Parathyroid adenoma (tissue), 2 donors: ENCODE measurements around the gene AXIN2.

Source experiments
- H2AFZ ChIP-seq: fragments of 300-600 bp; sonication (generic); one replicate; pipeline ENCODE4 v1.7.0; 2017; ENCODE audit warnings: antibody characterized with exemption, mild to moderate bottlenecking
- H3K27ac ChIP-seq: fragments of 300-600 bp; sonication (generic); one replicate; pipeline ENCODE4 v1.7.0; 2017
- H3K27me3 ChIP-seq: fragments of 300-600 bp; sonication (generic); one replicate; pipeline ENCODE4 v1.7.0; 2017; ENCODE audit warnings: low read length; ENCODE audit not compliant: control insufficient read depth, insufficient read depth
- H3K36me3 ChIP-seq: fragments of 300-600 bp; sonication (generic); one replicate; pipeline ENCODE4 v1.7.0; 2017; ENCODE audit warnings: low read length; ENCODE audit not compliant: control insufficient read depth, insufficient read depth
- H3K4me1 ChIP-seq: fragments of 300-600 bp; sonication (generic); one replicate; pipeline ENCODE4 v1.7.0; 2017; ENCODE audit warnings: control low read depth
- H3K4me2 ChIP-seq: fragments of 300-600 bp; sonication (generic); one replicate; pipeline ENCODE4 v1.7.0; 2017; ENCODE audit warnings: low read length
- H3K4me3 ChIP-seq: fragments of 300-600 bp; sonication (generic); one replicate; pipeline ENCODE4 v1.7.0; 2017; ENCODE audit warnings: low read depth, low read length
- H3K79me2 ChIP-seq: fragments of 300-600 bp; sonication (generic); one replicate; pipeline ENCODE4 v1.7.0; 2017; ENCODE audit warnings: control low read depth
- H3K9ac ChIP-seq: fragments of 300-600 bp; sonication (generic); one replicate; pipeline ENCODE4 v1.7.0; 2017; ENCODE audit warnings: mild to moderate bottlenecking
- H3K9me3 ChIP-seq: fragments of 300-600 bp; sonication (generic); one replicate; pipeline ENCODE4 v1.7.0; 2017; ENCODE audit warnings: low read length; ENCODE audit not compliant: control insufficient read depth
- CTCF ChIP-seq: fragments of 300-600 bp; sonication (generic); IDR thresholded peaks from one replicate; pipeline ENCODE4 v1.7.0; 2017; ENCODE audit warnings: antibody characterized with exemption, mild to moderate bottlenecking
- donor health status: primary hyperparathyroidism.

AXIN2 gene

DNA sequence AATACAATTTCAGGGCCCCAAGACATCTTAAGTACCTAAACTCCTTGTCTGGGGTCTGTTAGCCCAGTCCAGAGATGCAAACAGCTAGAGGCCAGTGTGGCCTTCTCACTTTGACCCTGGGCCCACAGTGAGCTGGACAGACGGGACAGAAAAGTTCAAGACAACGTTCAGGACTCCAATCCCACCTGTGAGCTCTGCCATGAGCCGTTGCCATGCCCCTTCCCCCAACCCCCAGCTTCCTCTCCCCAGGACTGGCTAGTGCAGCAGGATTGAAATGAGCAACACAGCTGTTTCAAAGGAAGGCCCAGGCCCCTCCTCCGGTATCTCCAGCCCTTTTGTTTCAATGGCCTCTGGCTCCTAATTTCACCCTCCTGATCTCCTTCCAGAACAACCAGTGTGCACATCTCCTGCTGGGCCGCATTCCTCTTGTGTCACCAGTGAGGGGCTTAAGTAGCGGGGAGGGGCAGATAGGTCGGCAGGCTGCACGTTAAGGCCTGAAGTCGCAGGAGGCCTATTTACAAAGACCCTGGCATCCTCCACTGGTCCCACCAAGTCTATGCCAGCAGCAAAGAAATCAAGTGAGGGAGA lies 11.3 kb downstream of the AXIN2 start:
- H3K27ac ChIP-seq, result no peak overlapping the region
- H3K4me2 ChIP-seq, result no peak overlapping the region
- no peak for TF ChIP-seq CTCF
- peaks cover 14% of the 10 kb centered on the region for H3K79me2 ChIP-seq
- no peaks in the 10 kb centered on the region for H3K9me3 ChIP-seq
- no peak overlapping the region for H3K4me3 ChIP-seq
- no peaks in the 10 kb centered on the region for H3K27me3 ChIP-seq
- H2AFZ ChIP-seq, result no peak overlapping the region
- peaks cover 13% of the 10 kb centered on the region for H3K4me1 ChIP-seq
- H3K36me3 ChIP-seq, result no peaks in the 10 kb centered on the region
- no peak overlapping the region for H3K9ac ChIP-seq

DNA sequence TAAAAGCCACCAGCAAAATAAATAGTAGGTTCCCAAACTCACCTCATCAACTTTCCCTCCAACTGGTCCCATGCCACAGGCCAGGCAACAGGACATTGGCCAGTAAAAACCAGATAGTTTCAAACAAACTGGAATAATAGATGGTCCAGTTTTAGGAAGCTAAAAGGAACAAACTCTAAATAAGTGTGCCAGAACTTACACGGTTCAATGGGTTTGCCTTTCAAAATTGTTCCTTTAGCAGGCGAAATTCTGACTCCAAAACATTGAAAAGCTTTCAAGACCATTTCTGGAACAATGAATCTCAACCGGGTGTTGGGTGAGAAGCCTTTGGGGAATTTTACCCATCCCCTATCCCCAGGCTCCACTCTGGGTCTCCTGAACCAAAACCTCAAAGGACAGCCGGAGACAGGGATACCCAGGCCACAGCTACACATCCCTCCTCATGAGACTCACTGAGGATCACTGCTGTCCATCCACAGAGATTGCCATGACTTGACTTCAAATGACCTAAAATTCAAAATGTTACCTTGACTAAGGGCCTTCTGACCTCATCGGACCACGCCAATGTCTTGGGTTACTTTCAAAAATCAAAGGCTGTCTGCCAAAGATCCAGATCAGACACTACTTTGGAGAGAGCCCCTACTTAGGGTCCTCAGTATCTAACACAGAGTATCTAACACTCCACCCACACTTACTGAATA lies 13.0 kb downstream of the AXIN2 start:
- Histone ChIP-seq H3K27me3 (no peaks in the 10 kb centered on the region), H3K4me1 (peaks cover 4% of the 10 kb centered on the region), H3K9me3 (no peaks in the 10 kb centered on the region), H3K4me2 (no peak overlapping the region), H2AFZ (no peak overlapping the region), H3K36me3 (no peaks in the 10 kb centered on the region), H3K4me3 (no peak overlapping the region), H3K27ac (no peak overlapping the region), H3K79me2 (peaks cover 12% of the 10 kb centered on the region), H3K9ac (no peak overlapping the region)
- TF ChIP-seq CTCF, result no peak

GRCh38 chr17:65547253-65547670 lies 14.2 kb downstream of the AXIN2 start:
- Histone ChIP-seq H3K36me3 (no peaks in the 10 kb centered on the region), H3K4me3 (no peak overlapping the region), H2AFZ (no peak overlapping the region), H3K27ac (no peak overlapping the region), H3K9me3 (no peaks in the 10 kb centered on the region), H3K4me2 (no peak overlapping the region), H3K79me2 (peaks cover 12% of the 10 kb centered on the region), H3K9ac (no peak overlapping the region), H3K4me1 (peaks cover 4% of the 10 kb centered on the region), H3K27me3 (no peaks in the 10 kb centered on the region)
- no peak for TF ChIP-seq CTCF

DNA sequence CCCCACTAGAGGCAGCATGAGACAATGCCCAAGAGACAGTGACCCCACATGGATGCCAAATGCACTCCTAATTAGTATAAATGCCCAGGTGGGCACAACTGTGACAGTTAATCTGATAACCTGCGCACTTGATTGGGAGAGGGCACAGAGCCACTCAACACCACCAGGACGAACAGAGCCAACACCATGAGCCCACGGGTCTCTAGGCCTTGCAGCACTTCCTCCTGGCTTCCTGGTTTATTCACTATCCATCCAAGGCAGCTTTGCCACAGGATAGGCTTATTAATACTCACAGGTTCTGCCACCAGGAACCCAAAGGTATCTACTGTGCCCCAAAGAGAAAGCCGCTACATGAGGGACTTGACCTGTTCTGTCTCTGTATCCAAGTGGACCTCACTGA lies 14.9 kb downstream of the AXIN2 start:
- Histone ChIP-seq H3K36me3 (no peaks in the 10 kb centered on the region), H2AFZ (no peak overlapping the region), H3K9me3 (no peaks in the 10 kb centered on the region), H3K4me3 (no peak overlapping the region), H3K79me2 (peaks cover 12% of the 10 kb centered on the region), H3K27ac (no peak overlapping the region), H3K9ac (no peak overlapping the region), H3K4me2 (no peak overlapping the region), H3K4me1 (peaks cover 4% of the 10 kb centered on the region), H3K27me3 (no peaks in the 10 kb centered on the region)
- TF ChIP-seq CTCF, result no peak
